WERI-Rb-1 (cell line): ENCODE results near the gene BLID.

Experiments
- DNase-seq: peaks from one replicate; pipeline ENCODE4 v3.0.0-alpha.2; 2020
- H3K27ac ChIP-seq: fragments of 250-450 bp; sonication (Bioruptor Pico); 2 replicates; pipeline ENCODE4 v1.5.1; 2020; ENCODE audit warnings: mild to moderate bottlenecking, moderate library complexity
- H3K27me3 ChIP-seq: fragments of 250-450 bp; sonication (Bioruptor Pico); 2 replicates; pipeline ENCODE4 v1.5.1; 2021; ENCODE audit warnings: mild to moderate bottlenecking, low read depth, moderate library complexity; ENCODE audit not compliant: insufficient read depth, severe bottlenecking
- H3K36me3 ChIP-seq: fragments of 250-450 bp; sonication (Bioruptor Pico); 2 replicates; pipeline ENCODE4 v1.5.1; 2020; ENCODE audit warnings: mild to moderate bottlenecking, moderate library complexity
- H3K4me3 ChIP-seq: 2 replicates; pipeline ENCODE4 v1.5.1; 2011; ENCODE audit warnings: low read depth, mild to moderate bottlenecking, control low read depth, low read length
- H3K9me3 ChIP-seq: fragments of 250-450 bp; sonication (Bioruptor Pico); 2 replicates; pipeline ENCODE4 v1.5.1; 2021; ENCODE audit warnings: mild to moderate bottlenecking, moderate library complexity; ENCODE audit not compliant: severe bottlenecking
- CTCF ChIP-seq: IDR thresholded peaks from 2 replicates; pipeline ENCODE4 v1.5.1; 2011; ENCODE audit warnings: low read depth, mild to moderate bottlenecking, control low read depth, inconsistent platforms, low read length

Gene BLID

GRCh38 chr11:122107566-122107965 lies 8.4 kb downstream of the BLID start:
- Histone ChIP-seq H3K27ac (no peak overlapping the region), H3K4me3 (no peak overlapping the region), H3K27me3 (no peaks in the 10 kb centered on the region), H3K36me3 (no peaks in the 10 kb centered on the region), H3K9me3 (no peaks in the 10 kb centered on the region)
- DNase-seq: no peak
- TF ChIP-seq CTCF: no peak

GRCh38 chr11:122107045-122107444 lies 9.0 kb downstream of the BLID start:
- Histone ChIP-seq H3K9me3 (no peaks in the 10 kb centered on the region), H3K4me3 (no peak overlapping the region), H3K27ac (no peak overlapping the region), H3K27me3 (no peaks in the 10 kb centered on the region), H3K36me3 (no peaks in the 10 kb centered on the region)
- TF ChIP-seq CTCF: no peak
- DNase-seq: no peak

- Histone ChIP-seq H3K27me3 (no peaks in the 10 kb centered on the region), H3K9me3 (no peaks in the 10 kb centered on the region), H3K27ac (no peak overlapping the region), H3K4me3 (no peak overlapping the region), H3K36me3 (no peaks in the 10 kb centered on the region)
- no peak for TF ChIP-seq CTCF
- no peak for DNase-seq
These were observed 10.8 kb downstream of the BLID start for GRCh38 chr11:122105044-122105758.

DNA sequence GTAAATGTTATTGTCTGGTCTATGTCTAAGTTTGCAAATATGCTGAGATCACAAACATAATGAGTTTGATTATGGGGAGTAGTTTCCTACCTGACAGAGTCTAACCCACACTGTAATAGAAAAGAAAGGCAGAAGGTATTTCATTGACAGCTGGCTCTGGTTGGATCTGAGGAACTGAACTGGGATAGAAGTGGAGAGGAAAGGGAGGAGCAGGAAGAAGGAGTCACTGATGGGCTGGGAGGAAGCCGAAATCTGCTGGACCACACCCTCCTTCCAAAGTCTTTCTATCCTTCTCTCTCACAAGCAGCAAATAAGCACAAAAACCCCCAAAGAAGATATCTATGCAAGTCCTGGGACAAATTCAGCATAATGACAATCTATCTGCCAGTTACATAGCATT lies 11.7 kb downstream of the BLID start:
- H3K36me3 ChIP-seq: no peaks in the 10 kb centered on the region
- no peak for DNase-seq
- no peaks in the 10 kb centered on the region for H3K9me3 ChIP-seq
- H3K27me3 ChIP-seq: no peaks in the 10 kb centered on the region
- H3K27ac ChIP-seq: no peak overlapping the region
- TF ChIP-seq CTCF: no peak
- no peak overlapping the region for H3K4me3 ChIP-seq

DNA sequence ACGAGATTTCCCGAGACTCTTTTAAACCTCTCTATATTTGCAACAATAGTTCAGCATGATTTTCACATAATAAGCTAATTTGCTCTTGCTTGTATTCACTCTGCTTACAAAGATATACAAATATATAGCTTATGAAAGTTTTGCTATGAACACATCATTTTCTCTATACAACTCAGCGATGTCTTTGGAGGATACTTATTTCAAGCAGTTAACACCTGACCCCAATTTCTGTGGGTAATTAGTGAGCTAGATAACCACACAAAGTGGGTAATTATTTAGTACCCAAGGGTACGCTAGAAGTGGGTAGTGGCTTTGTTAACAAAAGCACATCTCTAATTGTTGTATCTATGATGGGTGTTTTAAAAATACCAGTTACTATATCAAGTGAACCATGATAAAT lies 12.3 kb downstream of the BLID start:
- Histone ChIP-seq H3K27me3 (no peaks in the 10 kb centered on the region), H3K36me3 (no peaks in the 10 kb centered on the region), H3K9me3 (no peaks in the 10 kb centered on the region), H3K4me3 (no peak overlapping the region), H3K27ac (no peak overlapping the region)
- no peak for TF ChIP-seq CTCF
- DNase-seq: no peak

- TF ChIP-seq CTCF: no peak
- Histone ChIP-seq H3K27ac (no peak overlapping the region), H3K27me3 (no peaks in the 10 kb centered on the region), H3K36me3 (no peaks in the 10 kb centered on the region), H3K9me3 (no peaks in the 10 kb centered on the region), H3K4me3 (no peak overlapping the region)
- DNase-seq: no peak
These were observed 12.7 kb downstream of the BLID start for GRCh38 chr11:122103321-122103720.
